Ascending aorta (tissue), 2 donors: ENCODE results near the gene ATG4A. TPM values are rescaled to one million over a fixed set of nuclear protein-coding genes. Genes with fewer than 3 reads are reported as not detected.

Source experiments
- DNase-seq, 2 donors: peaks; one replicate each; pipeline ENCODE4 v3.0.0-alpha.2; 2019; ENCODE audit warnings: low spot score in 2 of 2
- H3K27ac ChIP-seq, 2 donors: fragments of 200-600 bp; sonication (generic); one replicate each; pipeline ENCODE4 v1.5.1; 2016 to 2017; ENCODE audit warnings: mild to moderate bottlenecking in 1 of 2
- H3K27me3 ChIP-seq: fragments of 200-600 bp; sonication (generic); one replicate; pipeline ENCODE4 v1.5.1; 2017
- H3K36me3 ChIP-seq, 2 donors: fragments of 200-600 bp; sonication (generic); one replicate each; pipeline ENCODE4 v1.5.1; 2016
- H3K4me1 ChIP-seq, 2 donors: fragments of 200-600 bp; sonication (generic); one replicate each; pipeline ENCODE4 v1.5.1; 2016 to 2017; ENCODE audit warnings: mild to moderate bottlenecking in 1 of 2
- H3K4me3 ChIP-seq, 2 donors: fragments of 200-600 bp; sonication (generic); one replicate each; pipeline ENCODE4 v1.5.1; 2016 to 2017; ENCODE audit warnings: mild to moderate bottlenecking in 1 of 2
- H3K9me3 ChIP-seq, 2 donors: fragments of 200-600 bp; sonication (generic); one replicate each; pipeline ENCODE4 v1.5.1; 2016
- intact Hi-C: fragments of 100-400 bp; cut with DNase I; formaldehyde crosslinking; loops from one replicate; pipeline ENCODE4 v1.15.1; 2023
- total RNA-seq: library from RNA; depleted of rRNA; stranded (reverse); fragments of >200 nt; gene quantifications from one replicate; pipeline ENCODE4 v1.1.0, GENCODE V29; 2016
- TF ChIP-seq, protein P1 (sequence below), 3 experiments: fragments of 200-600 bp in 2 of 3; fragments of 450-650 bp in 1 of 3; sonication (generic) in 2 of 3; IDR thresholded peaks; one replicate each; pipeline ENCODE4 v1.5.1; 2016 to 2019; ENCODE audit warnings: antibody characterized with exemption in 3 of 3, mild to moderate bottlenecking in 1 of 3, moderate library complexity in 1 of 3

Gene ATG4A
- total RNA-seq, 1 donor from 2014 or later, result 15.0 TPM

DNA sequence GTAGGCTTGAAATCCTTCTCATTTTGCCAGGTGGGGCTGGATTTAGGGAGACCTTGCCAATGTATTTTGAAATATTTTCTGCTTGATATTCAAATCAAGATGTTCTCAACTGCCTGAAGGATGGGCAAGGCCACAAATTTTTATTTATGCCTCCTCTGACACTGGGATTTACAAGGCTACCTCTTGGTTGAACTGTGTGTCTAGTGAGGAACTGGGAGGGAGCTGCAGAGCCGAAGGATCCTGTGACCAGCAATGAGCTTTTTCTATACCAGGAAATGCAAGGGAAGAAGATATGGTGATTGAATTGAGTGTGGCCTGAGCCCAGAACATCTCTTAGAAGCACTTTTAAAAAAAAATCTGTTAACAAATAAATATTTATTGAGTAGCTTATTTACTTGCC, 31.8 kb upstream of the ATG4A start:
- Histone ChIP-seq H3K4me1 (no peaks in the 10 kb centered on the region), H3K27ac (no peak overlapping the region), H3K9me3 (no peaks in the 10 kb centered on the region), H3K4me3 (no peak overlapping the region), H3K36me3 (no peaks in the 10 kb centered on the region), H3K27me3 (no peaks in the 10 kb centered on the region)
- no peak for DNase-seq
- TF ChIP-seq, protein P1, sequence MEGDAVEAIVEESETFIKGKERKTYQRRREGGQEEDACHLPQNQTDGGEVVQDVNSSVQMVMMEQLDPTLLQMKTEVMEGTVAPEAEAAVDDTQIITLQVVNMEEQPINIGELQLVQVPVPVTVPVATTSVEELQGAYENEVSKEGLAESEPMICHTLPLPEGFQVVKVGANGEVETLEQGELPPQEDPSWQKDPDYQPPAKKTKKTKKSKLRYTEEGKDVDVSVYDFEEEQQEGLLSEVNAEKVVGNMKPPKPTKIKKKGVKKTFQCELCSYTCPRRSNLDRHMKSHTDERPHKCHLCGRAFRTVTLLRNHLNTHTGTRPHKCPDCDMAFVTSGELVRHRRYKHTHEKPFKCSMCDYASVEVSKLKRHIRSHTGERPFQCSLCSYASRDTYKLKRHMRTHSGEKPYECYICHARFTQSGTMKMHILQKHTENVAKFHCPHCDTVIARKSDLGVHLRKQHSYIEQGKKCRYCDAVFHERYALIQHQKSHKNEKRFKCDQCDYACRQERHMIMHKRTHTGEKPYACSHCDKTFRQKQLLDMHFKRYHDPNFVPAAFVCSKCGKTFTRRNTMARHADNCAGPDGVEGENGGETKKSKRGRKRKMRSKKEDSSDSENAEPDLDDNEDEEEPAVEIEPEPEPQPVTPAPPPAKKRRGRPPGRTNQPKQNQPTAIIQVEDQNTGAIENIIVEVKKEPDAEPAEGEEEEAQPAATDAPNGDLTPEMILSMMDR (IDR thresholded peaks at IDR 0.05), result no peak
- intact Hi-C loops, result no loop called here

GRCh38 chrX:108064001-108064400, 27.6 kb upstream of the ATG4A start:
- Histone ChIP-seq H3K27ac (no peak overlapping the region), H3K4me1 (no peaks in the 10 kb centered on the region), H3K9me3 (no peaks in the 10 kb centered on the region), H3K4me3 (no peak overlapping the region), H3K27me3 (no peaks in the 10 kb centered on the region), H3K36me3 (no peaks in the 10 kb centered on the region)
- DNase-seq, result no peak
- TF ChIP-seq, protein P1 (IDR thresholded peaks at IDR 0.05), result no peak
- intact Hi-C loops, result no loop called here

DNA sequence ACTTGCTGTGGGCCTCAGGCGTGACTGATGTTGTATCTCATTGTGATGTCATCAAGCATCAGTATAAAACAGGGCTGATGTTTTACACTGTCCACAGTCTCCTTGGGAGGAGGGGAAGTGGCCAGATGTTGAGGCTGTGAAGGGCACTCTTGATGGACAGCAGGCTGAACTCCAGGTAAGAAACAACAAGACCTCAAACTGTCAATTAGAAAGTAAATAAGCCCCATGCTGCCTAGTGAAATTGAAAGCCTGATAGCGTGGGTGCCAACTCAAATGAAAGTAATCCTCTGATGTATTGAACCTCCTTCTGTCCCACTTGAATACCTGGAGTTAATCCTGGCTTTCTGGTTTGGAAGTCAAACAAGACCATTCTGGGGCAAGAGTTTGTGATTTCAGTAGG, 27.0 kb upstream of the ATG4A start:
- no peak for DNase-seq
- Histone ChIP-seq H3K9me3 (no peaks in the 10 kb centered on the region), H3K27ac (no peak overlapping the region), H3K27me3 (no peaks in the 10 kb centered on the region), H3K36me3 (no peaks in the 10 kb centered on the region), H3K4me3 (no peak overlapping the region), H3K4me1 (no peaks in the 10 kb centered on the region)
- intact Hi-C loops, result no loop called here
- TF ChIP-seq, protein P1 (IDR thresholded peaks at IDR 0.05), result no peak

DNA sequence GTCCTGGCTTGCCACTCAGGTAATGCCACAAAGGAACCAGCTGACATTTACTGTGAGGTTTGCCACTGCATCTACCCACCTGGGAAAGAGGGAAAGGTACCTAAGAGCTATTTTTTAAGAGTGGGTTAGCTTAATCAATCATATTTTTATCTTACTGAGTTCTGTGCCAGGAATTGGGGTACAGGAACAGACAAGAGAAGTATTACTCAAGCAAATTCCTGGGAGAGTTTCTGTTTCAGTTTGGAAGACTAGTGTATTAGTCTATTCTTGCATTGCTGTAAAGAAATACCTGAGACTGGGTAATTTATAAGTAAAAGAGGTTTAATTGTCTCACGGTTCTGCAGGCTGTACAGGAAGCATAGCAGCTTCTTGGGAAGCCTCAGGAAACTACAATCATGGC, 23.5 kb upstream of the ATG4A start:
- no peaks in the 10 kb centered on the region for H3K27me3 ChIP-seq
- H3K4me3 ChIP-seq, result no peak overlapping the region
- no peak overlapping the region for H3K27ac ChIP-seq
- no peaks in the 10 kb centered on the region for H3K4me1 ChIP-seq
- H3K36me3 ChIP-seq, result no peaks in the 10 kb centered on the region
- DNase-seq, result no peak
- no peaks in the 10 kb centered on the region for H3K9me3 ChIP-seq
- TF ChIP-seq, protein P1 (IDR thresholded peaks at IDR 0.05), result no peak
- intact Hi-C loops, result no loop called here

DNA sequence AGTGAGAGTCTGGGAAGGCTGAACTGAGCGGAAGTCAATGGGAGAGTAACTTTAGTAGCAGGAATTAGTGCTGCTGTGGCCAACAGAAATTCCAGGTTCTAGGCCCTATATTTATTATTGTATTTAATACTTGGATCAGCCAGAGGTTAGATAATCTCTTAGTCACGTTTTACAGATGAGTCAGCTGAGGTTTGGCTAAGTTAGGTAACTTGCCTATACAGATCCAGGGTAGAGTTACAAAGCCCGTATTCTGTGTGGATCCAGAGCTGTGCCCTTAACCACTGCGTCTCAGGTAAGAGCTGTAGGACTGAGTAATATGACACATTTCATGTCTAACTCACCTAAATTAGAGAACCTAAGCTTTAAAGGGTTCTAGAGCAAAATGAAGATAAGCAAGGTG, 20.7 kb upstream of the ATG4A start:
- H3K36me3 ChIP-seq, result no peaks in the 10 kb centered on the region
- no peak overlapping the region for H3K27ac ChIP-seq
- intact Hi-C loops, result no loop called here
- H3K4me1 ChIP-seq, result no peaks in the 10 kb centered on the region
- no peaks in the 10 kb centered on the region for H3K9me3 ChIP-seq
- no peak overlapping the region for H3K4me3 ChIP-seq
- TF ChIP-seq, protein P1 (IDR thresholded peaks at IDR 0.05), result no peak
- no peaks in the 10 kb centered on the region for H3K27me3 ChIP-seq
- DNase-seq, result no peak

DNA sequence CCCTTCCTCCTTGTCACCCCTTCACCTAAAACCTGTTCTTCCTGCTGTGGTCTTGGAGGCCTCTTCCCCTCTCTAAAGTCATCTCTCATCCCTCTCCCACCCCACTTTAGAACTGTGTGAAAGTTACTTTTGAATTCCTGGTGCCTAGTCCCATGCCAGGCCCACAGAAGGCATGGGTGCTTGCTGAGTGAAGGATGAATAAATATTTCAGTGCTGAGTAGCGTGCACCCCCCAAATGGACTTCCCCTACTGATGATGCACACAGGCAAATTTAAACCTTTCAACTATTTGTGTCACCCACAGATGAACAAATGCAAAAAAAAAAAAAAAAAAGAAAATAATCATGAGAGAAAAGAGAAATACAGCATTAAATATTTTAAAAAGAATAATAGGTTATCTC, 20.0 kb upstream of the ATG4A start:
- Histone ChIP-seq H3K36me3 (no peaks in the 10 kb centered on the region), H3K27me3 (no peaks in the 10 kb centered on the region), H3K9me3 (no peaks in the 10 kb centered on the region), H3K4me3 (no peak overlapping the region), H3K27ac (no peak overlapping the region), H3K4me1 (no peaks in the 10 kb centered on the region)
- DNase-seq, result no peak
- intact Hi-C loops, result no loop called here
- TF ChIP-seq, protein P1 (IDR thresholded peaks at IDR 0.05), result no peak
